AG04449 (cell line): Measurements from ENCODE around the gene CCDC57.
A peak's percentile ranks its signal among the peaks of the same experiment; 100 is the strongest.

Experiments used
- CTCF ChIA-PET: fragments of 350-600 bp; formaldehyde crosslinking; extraction: SDS; loops from one replicate; lab custom pipeline; 2021; ENCODE audit warnings: antibody characterized with exemption; lab: Yijun Ruan, JAX
- POLR2A ChIA-PET: fragments of 400-600, 350-600 bp; formaldehyde crosslinking; extraction: SDS; loops from one replicate; lab custom pipeline; 2020; ENCODE audit warnings: antibody characterized with exemption, inconsistent platforms; lab: Yijun Ruan, JAX
- DNase-seq: peaks from one replicate; pipeline ENCODE4 v3.0.0-alpha.2; 2010; ENCODE audit warnings: low read depth, low spot score
- H3K4me3 ChIP-seq: 2 replicates; pipeline ENCODE4 v1.5.1; 2011; ENCODE audit warnings: low read depth, mild to moderate bottlenecking, control low read depth, low read length
- CTCF ChIP-seq: IDR thresholded peaks from one replicate; pipeline ENCODE4 v1.5.1; 2011; ENCODE audit warnings: mild to moderate bottlenecking, moderate library complexity, low read length, control low read depth, inconsistent platforms; ENCODE audit not compliant: insufficient read depth; ENCODE audit errors: missing control alignments

Gene CCDC57

GRCh38 chr17:82072827-82073226, 139.8 kb downstream of the CCDC57 start:
- H3K4me3 ChIP-seq: no peak overlapping the region
- no peak for TF ChIP-seq CTCF
- POLR2A ChIA-PET: interaction anchor here (0.7 to 1.4 kb wide), 2 partner anchors 12 to 13 kb away, joined by 3 read pairs; no protein-coding TSS in a partner anchor
- CTCF ChIA-PET: interaction anchor here (1.3 kb wide), 1 partner anchor 43 kb away, joined by 3 read pairs; no protein-coding TSS in a partner anchor
- no peak for DNase-seq

- no peak overlapping the region for H3K4me3 ChIP-seq
- POLR2A ChIA-PET: interaction anchor here (0.7 to 1.1 kb wide), 2 partner anchors 16 to 28 kb away, joined by 3 read pairs; partner anchors contain the start of gene FASN
- CTCF ChIA-PET: interaction anchor here (0.7 to 1.0 kb wide), 2 partner anchors 39 to 130 kb away, joined by 3 read pairs; no protein-coding TSS in a partner anchor
- TF ChIP-seq CTCF: no peak
- no peak for DNase-seq
Observed at GRCh38 chr17:82070611-82071010, 142.0 kb downstream of the CCDC57 start.

GRCh38 chr17:82065638-82066303, 146.9 kb downstream of the CCDC57 start, which contains the start of gene DUS1L:
Gene DUS1L (minus strand): TSS chr17:82065804. CDS start chr17:82065059, 745 bp downstream.
- TF ChIP-seq CTCF: no peak
- peak within 1 kb of the TSS; percentile 73 for H3K4me3 ChIP-seq
- DNase-seq: no peak
- CTCF ChIA-PET: interaction anchor here (1.1 to 2.2 kb wide), 4 partner anchors 10 to 34 kb away, joined by 3 to 7 read pairs (median 4); partner anchors contain the start of genes DCXR and RAC3
- POLR2A ChIA-PET: interaction anchor here (0.7 to 1.3 kb wide), 2 partner anchors 14 to 30 kb away, joined by 3 read pairs; no protein-coding TSS in a partner anchor

GRCh38 chr17:82065193-82065637, 147.4 kb downstream of the CCDC57 start:
- ChIA-PET POLR2A (interaction anchor here (0.7 to 1.1 kb wide), 2 partner anchors 14 to 28 kb away, joined by 3 to 5 read pairs; partner anchors contain the start of gene DCXR), CTCF (interaction anchor here (1.1 to 3.9 kb wide), 3 partner anchors 11 to 106 kb away, joined by 4 to 12 read pairs (median 7); partner anchors contain the start of gene RAC3)
- H3K4me3 ChIP-seq: peak overlapping the region; percentile 73
- TF ChIP-seq CTCF: no peak
- no peak for DNase-seq

GRCh38 chr17:82064433-82065192, 148.0 kb downstream of the CCDC57 start:
- peak overlapping the region; percentile 73 for H3K4me3 ChIP-seq
- no peak for DNase-seq
- ChIA-PET POLR2A (interaction anchor here (0.7 to 1.2 kb wide), 3 partner anchors 11 to 27 kb away, joined by 3 to 5 read pairs (median 4); partner anchors contain the start of gene DCXR), CTCF (interaction anchor here (1.1 to 3.9 kb wide), 3 partner anchors 10 to 105 kb away, joined by 4 to 12 read pairs (median 7); partner anchors contain the start of gene RAC3)
- no peak for TF ChIP-seq CTCF
